Measurements from ENCODE around the gene MRPL28. TPM values are rescaled to one million over a fixed set of nuclear protein-coding genes. Genes with fewer than 3 reads are reported as not detected.

The MRPL28 gene
- total and polyA plus RNA-seq, 4 donors, result 28.3 to 63.4 (median 50.1) TPM

- TF ChIP-seq REST (IDR thresholded peaks at IDR 0.05), result no peak
- no peak for TF ChIP-seq RXRA (IDR thresholded peaks at IDR 0.05)
Measured at GRCh38 chr16:374616-374926, 4.2 kb upstream of the MRPL28 start (continued).

- no peak for TF ChIP-seq JUND (IDR thresholded peaks at IDR 0.05)
- TF ChIP-seq HNF4A (conservative IDR thresholded peaks at IDR 0.05), result no peak
- TF ChIP-seq EGR1 (IDR thresholded peaks at IDR 0.05; ENCODE audit: low read depth in 2 of 2), result no peak
- TF ChIP-seq HNF4G (IDR thresholded peaks at IDR 0.05), result no peak
- no peak for TF ChIP-seq NR2F2 (IDR thresholded peaks at IDR 0.05)
- no peak for TF ChIP-seq REST (IDR thresholded peaks at IDR 0.05)
- TF ChIP-seq CTCF (IDR thresholded peaks at IDR 0.05; ENCODE audit: low read depth, low read length, missing input control), result no peak
- no peak for TF ChIP-seq MAX (IDR thresholded peaks at IDR 0.05)
- TF ChIP-seq SP1 (IDR thresholded peaks at IDR 0.05), result no peak
- no peak for DNase-seq (ENCODE audit: low spot score)
- H3K4me1 ChIP-seq (ENCODE audit: control insufficient read depth in 4 of 4, insufficient read depth in 4 of 4, low read length in 3 of 4), result peaks cover 4 to 18% (median 14%) of the 10 kb centered on the region in 4 donors
Measured at GRCh38 chr16:373848-374615, 3.7 kb upstream of the MRPL28 start.

More at GRCh38 chr16:373848-374615, 3.7 kb upstream of the MRPL28 start:
- H3K27me3 ChIP-seq (ENCODE audit: control insufficient read depth in 4 of 4, insufficient read depth in 4 of 4, low read length in 3 of 4), result no peaks in the 10 kb centered on the region
- H3K4me3 ChIP-seq (ENCODE audit: low read depth in 1 of 3, low read length in 3 of 3), result no peak overlapping the region
- peaks cover 0 to 38% (median 17%) of the 10 kb centered on the region in 4 donors for H3K36me3 ChIP-seq (ENCODE audit: control insufficient read depth in 4 of 4, insufficient read depth in 3 of 4, low read depth in 1 of 4, low read length in 3 of 4)
- H3K9ac ChIP-seq (ENCODE audit: low read depth in 1 of 2, low read length in 2 of 2), result no peak overlapping the region
- no peaks in the 10 kb centered on the region for H3K9me3 ChIP-seq (ENCODE audit: control insufficient read depth in 4 of 4, low read length in 3 of 4)
- WGBS, result 97% methylated on average over 44 of the region's 44 CpGs
- H3K27ac ChIP-seq (ENCODE audit: low read depth in 1 of 2, low read length in 2 of 2), result no peak overlapping the region

All from liver (tissue), 9 donors.